ENCODE results near the gene LDB3.

Gene LDB3

GRCh38 chr10:86707505-86707904 lies 39.2 kb downstream of the LDB3 start:
- DNase-seq (ENCODE audit: low spot score): peak; percentile 42

GRCh38 chr10:86708068-86708782 lies 39.9 kb downstream of the LDB3 start:
- DNase-seq (ENCODE audit: low spot score): peak; percentile 47

GRCh38 chr10:86708783-86709380 lies 40.6 kb downstream of the LDB3 start:
- no peak for DNase-seq (ENCODE audit: low spot score)

- peak; percentile 49 for DNase-seq (ENCODE audit: low spot score)
These were observed 41.3 kb downstream of the LDB3 start for GRCh38 chr10:86709396-86710185.

- DNase-seq (ENCODE audit: low spot score): peak; percentile 91
These were observed 42.7 kb downstream of the LDB3 start for GRCh38 chr10:86710987-86711512.

GRCh38 chr10:86711513-86712316 lies 43.4 kb downstream of the LDB3 start:
- DNase-seq (ENCODE audit: low spot score): peak; percentile 69

- DNase-seq (ENCODE audit: low spot score): no peak
These were observed 44.0 kb downstream of the LDB3 start for GRCh38 chr10:86712317-86712707.

- no peak for DNase-seq (ENCODE audit: low spot score)
These were observed 47.0 kb downstream of the LDB3 start for GRCh38 chr10:86715156-86715795.

- DNase-seq (ENCODE audit: low spot score): no peak
These were observed 47.5 kb downstream of the LDB3 start for GRCh38 chr10:86715836-86716235.

GRCh38 chr10:86716466-86716865 lies 48.2 kb downstream of the LDB3 start:
- no peak for DNase-seq (ENCODE audit: low spot score)

- no peak for DNase-seq (ENCODE audit: low spot score)
These were observed 50.2 kb downstream of the LDB3 start for GRCh38 chr10:86718556-86718955.

GRCh38 chr10:86721232-86721631 lies 52.9 kb downstream of the LDB3 start:
- DNase-seq (ENCODE audit: low spot score): no peak

- DNase-seq (ENCODE audit: low spot score): no peak
These were observed 54.7 kb downstream of the LDB3 start for GRCh38 chr10:86723009-86723408.

GRCh38 chr10:86724445-86724844 lies 56.1 kb downstream of the LDB3 start:
- no peak for DNase-seq (ENCODE audit: low spot score)

- DNase-seq (ENCODE audit: low spot score): no peak
These were observed 57.8 kb downstream of the LDB3 start for GRCh38 chr10:86725980-86726676.

- no peak for DNase-seq (ENCODE audit: low spot score)
These were observed 58.3 kb downstream of the LDB3 start for GRCh38 chr10:86726677-86726999.

- DNase-seq (ENCODE audit: low spot score): no peak
These were observed 59.2 kb downstream of the LDB3 start for GRCh38 chr10:86727470-86727869.

GRCh38 chr10:86728056-86728455 lies 59.7 kb downstream of the LDB3 start:
- DNase-seq (ENCODE audit: low spot score): no peak

GRCh38 chr10:86729677-86730076 lies 61.4 kb downstream of the LDB3 start:
- no peak for DNase-seq (ENCODE audit: low spot score)

GRCh38 chr10:86730227-86730626 lies 61.9 kb downstream of the LDB3 start:
- DNase-seq (ENCODE audit: low spot score): no peak

- no peak for DNase-seq (ENCODE audit: low spot score)
These were observed 64.5 kb downstream of the LDB3 start for GRCh38 chr10:86732771-86733170.

Data from ecto neural progenitor cell (in vitro differentiated cells).